Esophagus (tissue), 2 donors: Measurements from ENCODE around the gene APOF. TPM values are rescaled to one million over a fixed set of nuclear protein-coding genes. Genes with fewer than 3 reads are reported as not detected.
"Not testable (repeated sequence)": the region's sequence is repeated elsewhere in the genome, so short reads cannot be mapped to it uniquely, and the experiment has no call there.

Source experiments
- H3K27ac ChIP-seq, 2 donors: one replicate each; pipeline ENCODE4 v1.5.1; 2013; ENCODE audit warnings: low read depth in 2 of 2, mild to moderate bottlenecking in 2 of 2, inconsistent platforms in 1 of 2, low read length in 1 of 2, moderate library complexity in 1 of 2
- H3K27me3 ChIP-seq, 2 donors: one replicate each; pipeline ENCODE4 v1.6.1; 2013; ENCODE audit warnings: low read length in 2 of 2, control low read depth in 1 of 2, mild to moderate bottlenecking in 1 of 2; ENCODE audit not compliant: insufficient read depth in 2 of 2, control insufficient read depth in 1 of 2
- H3K36me3 ChIP-seq, 2 donors: one replicate each; pipeline ENCODE4 v1.6.1; 2013; ENCODE audit warnings: low read length in 1 of 2; ENCODE audit not compliant: control insufficient read depth in 2 of 2, insufficient read depth in 2 of 2
- H3K4me1 ChIP-seq, 2 donors: one replicate each; pipeline ENCODE4 v1.6.1; 2013; ENCODE audit warnings: low read length in 1 of 2; ENCODE audit not compliant: control insufficient read depth in 2 of 2, insufficient read depth in 2 of 2
- H3K4me3 ChIP-seq, 2 donors: one replicate each; pipeline ENCODE4 v1.5.1; 2013; ENCODE audit warnings: low read length in 2 of 2, mild to moderate bottlenecking in 2 of 2, low read depth in 1 of 2, moderate library complexity in 1 of 2
- H3K9me3 ChIP-seq, 2 donors: one replicate each; pipeline ENCODE4 v1.6.1; 2013; ENCODE audit warnings: mild to moderate bottlenecking in 2 of 2, low read depth in 1 of 2, low read length in 1 of 2, moderate library complexity in 1 of 2; ENCODE audit not compliant: control insufficient read depth in 2 of 2, insufficient read depth in 1 of 2
- WGBS, 2 donors: extraction: QIAGEN DNeasy Blood & Tissue Kit; methylation state at CpG; one replicate each; pipeline ENCODE4 v1.1.7; 2013; 5-methylcytosine and 5-hydroxymethylcytosine counted together
- polyA plus RNA-seq, 2 donors: library from polyadenylated mRNA; stranded (reverse); fragments of 200-250 nt; gene quantifications; one replicate each; pipeline ENCODE4 v1.2.3, GENCODE V29; 2013
- donor health status: healthy with polysubstance abuse.
- donor health status: Bipolar disorder and iron deficiency.

Gene APOF
- not detected for polyA plus RNA-seq

- 94 to 96% methylated on average over 10 of the region's 10 CpGs for WGBS, 2 donors
- Histone ChIP-seq H3K27ac (no peak within 1 kb of the TSS), H3K4me3 (no peak within 1 kb of the TSS), H3K4me1 (no peaks in the 10 kb centered on the region), H3K36me3 (no peaks in the 10 kb centered on the region), H3K9me3 (no peaks in the 10 kb centered on the region), H3K27me3 (no peaks in the 10 kb centered on the region)
These were observed at the start of gene APOF for GRCh38 chr12:56362130-56363059. APOF (minus strand) TSS chr12:56362857; CDS start chr12:56362745, 112 bp downstream.

- H3K27me3 ChIP-seq, result no peaks in the 10 kb centered on the region
- 72 to 74% methylated on average over 6 of the region's 6 CpGs for WGBS, 2 donors
- H3K4me1 ChIP-seq, result no peaks in the 10 kb centered on the region
- H3K27ac ChIP-seq, result no peak overlapping the region
- no peak overlapping the region for H3K4me3 ChIP-seq
- no peaks in the 10 kb centered on the region for H3K9me3 ChIP-seq
- no peaks in the 10 kb centered on the region for H3K36me3 ChIP-seq
These were observed 49.4 kb upstream of the APOF start for GRCh38 chr12:56411781-56412639.

- no peaks in the 10 kb centered on the region for H3K4me1 ChIP-seq
- H3K4me3 ChIP-seq, result no peak overlapping the region
- 92 to 95% methylated on average over 4 of the region's 4 CpGs for WGBS, 2 donors
- no peak overlapping the region for H3K27ac ChIP-seq
- H3K9me3 ChIP-seq, result no peaks in the 10 kb centered on the region
- H3K36me3 ChIP-seq, result no peaks in the 10 kb centered on the region
- no peaks in the 10 kb centered on the region for H3K27me3 ChIP-seq
These were observed 48.1 kb upstream of the APOF start for GRCh38 chr12:56410768-56411167.

GRCh38 chr12:56408799-56409417 is 46.3 kb upstream of the APOF start:
- Histone ChIP-seq H3K27ac (no peak overlapping the region), H3K4me3 (no peak overlapping the region), H3K36me3 (no peaks in the 10 kb centered on the region), H3K9me3 (no peaks in the 10 kb centered on the region), H3K27me3 (no peaks in the 10 kb centered on the region), H3K4me1 (no peaks in the 10 kb centered on the region)
- 85 to 88% methylated on average over 5 of the region's 5 CpGs for WGBS, 2 donors

GRCh38 chr12:56404227-56404626 is 41.6 kb upstream of the APOF start:
- not testable (repeated sequence) for H3K9me3 ChIP-seq

GRCh38 chr12:56401612-56402011 is 39.0 kb upstream of the APOF start:
- H3K36me3 ChIP-seq, H3K9me3 ChIP-seq, H3K27me3 ChIP-seq, H3K4me3 ChIP-seq, H3K4me1 ChIP-seq, H3K27ac ChIP-seq: not testable (repeated sequence)

More at GRCh38 chr12:56404227-56404626, 41.6 kb upstream of the APOF start:
- H3K4me3 ChIP-seq, H3K4me1 ChIP-seq, H3K36me3 ChIP-seq, H3K27me3 ChIP-seq, H3K27ac ChIP-seq: not testable (repeated sequence)
- WGBS, 2 donors, result 88% methylated on average over 3 of the region's 3 CpGs

GRCh38 chr12:56401125-56401524 is 38.5 kb upstream of the APOF start:
- H3K4me3 ChIP-seq, H3K4me1 ChIP-seq, H3K27me3 ChIP-seq, H3K36me3 ChIP-seq, H3K27ac ChIP-seq, H3K9me3 ChIP-seq: not testable (repeated sequence)
- WGBS, 2 donors, result 63 to 85% methylated on average over 1 of the region's 3 CpGs

GRCh38 chr12:56399466-56399865 is 36.8 kb upstream of the APOF start:
- H3K36me3 ChIP-seq, H3K4me1 ChIP-seq, H3K27ac ChIP-seq, H3K27me3 ChIP-seq, H3K4me3 ChIP-seq, H3K9me3 ChIP-seq: not testable (repeated sequence)
- WGBS, 2 donors, result 93% methylated on average over 3 of the region's 3 CpGs

GRCh38 chr12:56398324-56398723 is 35.7 kb upstream of the APOF start:
- no peaks in the 10 kb centered on the region for H3K4me1 ChIP-seq
- no peaks in the 10 kb centered on the region for H3K36me3 ChIP-seq
- no peaks in the 10 kb centered on the region for H3K27me3 ChIP-seq
- H3K27ac ChIP-seq, result no peak overlapping the region
- no peak overlapping the region for H3K4me3 ChIP-seq
- H3K9me3 ChIP-seq, result peaks cover 0 to 3% of the 10 kb centered on the region in 2 donors
